Measurements from ENCODE around the gene RFPL3. TPM values are rescaled to one million over a fixed set of nuclear protein-coding genes. Genes with fewer than 3 reads are reported as not detected.
"Not testable (repeated sequence)": the region's sequence is repeated elsewhere in the genome, so short reads cannot be mapped to it uniquely, and the experiment has no call there.

The RFPL3 gene
- total RNA-seq, 1 donor, result not detected

DNA sequence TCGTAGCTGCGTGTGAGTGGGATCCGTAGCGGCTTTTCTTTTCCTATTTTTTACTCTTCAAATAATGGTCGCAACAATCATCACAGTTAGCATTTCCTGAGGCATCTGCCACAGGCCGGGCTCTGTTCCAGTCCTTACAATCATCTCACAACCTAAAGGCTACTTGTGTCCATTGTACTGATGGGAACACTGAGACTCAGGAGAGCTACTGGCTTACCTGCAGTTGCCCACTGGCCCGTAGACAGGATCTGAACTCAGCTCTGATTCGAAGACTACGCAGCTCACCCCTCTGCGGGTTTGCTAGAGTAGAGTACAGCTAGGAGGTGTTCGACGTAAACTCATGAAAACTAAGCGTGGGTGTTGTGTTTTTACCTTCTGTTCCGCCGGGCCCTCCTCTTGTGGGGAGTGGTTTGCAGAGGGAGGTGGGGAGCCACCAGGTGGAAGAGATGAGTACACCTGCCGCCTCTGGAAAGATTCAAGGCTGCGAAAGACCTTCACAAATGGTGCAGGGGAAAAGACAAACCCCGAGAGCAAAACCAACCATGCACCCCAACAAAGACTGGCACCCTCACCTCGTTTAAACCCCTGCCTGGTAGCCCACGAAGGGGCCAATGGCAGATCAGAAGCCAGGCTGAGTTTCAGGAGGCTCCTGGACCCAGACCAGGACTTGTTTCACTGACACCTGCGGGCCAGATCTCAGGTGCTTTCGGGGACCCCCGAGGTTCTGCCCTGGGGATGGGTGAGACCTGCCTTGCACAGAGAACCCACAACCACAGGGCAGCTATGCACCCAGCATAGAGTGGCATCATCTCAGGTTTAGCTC lies 18.3 kb upstream of the RFPL3 start:
- no peak overlapping the region for H3K4me3 ChIP-seq (ENCODE audit: low read depth, low read length)
- TF ChIP-seq, protein P1, sequence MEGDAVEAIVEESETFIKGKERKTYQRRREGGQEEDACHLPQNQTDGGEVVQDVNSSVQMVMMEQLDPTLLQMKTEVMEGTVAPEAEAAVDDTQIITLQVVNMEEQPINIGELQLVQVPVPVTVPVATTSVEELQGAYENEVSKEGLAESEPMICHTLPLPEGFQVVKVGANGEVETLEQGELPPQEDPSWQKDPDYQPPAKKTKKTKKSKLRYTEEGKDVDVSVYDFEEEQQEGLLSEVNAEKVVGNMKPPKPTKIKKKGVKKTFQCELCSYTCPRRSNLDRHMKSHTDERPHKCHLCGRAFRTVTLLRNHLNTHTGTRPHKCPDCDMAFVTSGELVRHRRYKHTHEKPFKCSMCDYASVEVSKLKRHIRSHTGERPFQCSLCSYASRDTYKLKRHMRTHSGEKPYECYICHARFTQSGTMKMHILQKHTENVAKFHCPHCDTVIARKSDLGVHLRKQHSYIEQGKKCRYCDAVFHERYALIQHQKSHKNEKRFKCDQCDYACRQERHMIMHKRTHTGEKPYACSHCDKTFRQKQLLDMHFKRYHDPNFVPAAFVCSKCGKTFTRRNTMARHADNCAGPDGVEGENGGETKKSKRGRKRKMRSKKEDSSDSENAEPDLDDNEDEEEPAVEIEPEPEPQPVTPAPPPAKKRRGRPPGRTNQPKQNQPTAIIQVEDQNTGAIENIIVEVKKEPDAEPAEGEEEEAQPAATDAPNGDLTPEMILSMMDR (IDR thresholded peaks at IDR 0.05; ENCODE audit: insufficient read depth, low read length), result no peak
- DNase-seq (ENCODE audit: low read depth), result no peak

DNA sequence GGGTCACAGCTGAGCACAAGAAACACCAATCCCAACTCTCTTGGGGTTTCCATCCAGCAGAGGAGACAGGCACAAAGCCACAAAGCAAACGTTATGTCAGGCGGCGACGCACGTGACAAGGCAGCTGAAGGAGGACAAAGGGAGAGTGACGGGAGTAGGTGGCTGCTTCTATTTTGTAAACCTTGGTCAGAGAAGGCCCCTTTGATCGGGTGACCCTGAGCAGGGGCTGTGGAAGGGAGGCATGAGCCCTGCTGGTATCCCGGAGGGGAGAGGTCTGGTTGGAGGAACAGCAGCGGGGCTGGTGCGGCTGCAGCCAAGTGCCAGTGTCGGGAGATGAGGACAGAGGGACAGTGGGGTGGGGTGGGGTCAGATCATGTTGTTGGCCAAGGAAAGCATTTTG lies 17.3 kb upstream of the RFPL3 start:
- TF ChIP-seq, protein P1 (IDR thresholded peaks at IDR 0.05; ENCODE audit: insufficient read depth, low read length), result no peak
- DNase-seq (ENCODE audit: low read depth), result no peak
- H3K4me3 ChIP-seq (ENCODE audit: low read depth, low read length), result no peak overlapping the region

DNA sequence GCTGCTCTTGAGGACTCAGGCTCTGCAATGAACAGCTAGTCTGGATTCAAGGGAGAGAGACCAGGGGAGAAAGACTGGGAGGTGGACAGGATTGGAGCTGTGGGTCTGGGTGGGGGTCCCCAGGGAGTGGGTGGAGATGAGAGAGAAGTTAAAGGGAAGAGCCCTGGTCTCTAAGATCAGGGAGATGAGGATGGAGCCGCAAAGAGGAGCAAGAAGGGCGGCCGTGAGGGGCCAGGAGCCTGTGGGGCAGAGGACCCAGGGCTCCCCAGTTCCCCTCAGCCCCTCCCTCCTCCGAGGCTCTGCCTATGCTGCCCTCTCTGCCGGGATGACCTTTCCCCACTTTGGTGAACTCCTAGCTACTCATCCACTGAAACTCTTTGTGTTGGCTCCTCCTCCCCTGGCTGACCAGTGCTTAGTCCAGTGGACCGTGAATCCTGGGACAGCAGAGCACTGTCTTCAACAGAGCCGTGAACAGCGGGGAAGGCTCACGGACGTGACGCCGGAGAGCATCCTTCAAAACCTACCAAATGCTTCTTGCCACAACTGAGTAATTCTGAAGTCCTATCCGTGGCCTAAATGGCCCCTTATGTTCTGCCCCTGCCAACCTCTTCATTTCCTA lies 16.4 kb upstream of the RFPL3 start:
- TF ChIP-seq, protein P1 (IDR thresholded peaks at IDR 0.05; ENCODE audit: insufficient read depth, low read length), result no peak
- DNase-seq (ENCODE audit: low read depth), result no peak
- H3K4me3 ChIP-seq (ENCODE audit: low read depth, low read length), result no peak overlapping the region

DNA sequence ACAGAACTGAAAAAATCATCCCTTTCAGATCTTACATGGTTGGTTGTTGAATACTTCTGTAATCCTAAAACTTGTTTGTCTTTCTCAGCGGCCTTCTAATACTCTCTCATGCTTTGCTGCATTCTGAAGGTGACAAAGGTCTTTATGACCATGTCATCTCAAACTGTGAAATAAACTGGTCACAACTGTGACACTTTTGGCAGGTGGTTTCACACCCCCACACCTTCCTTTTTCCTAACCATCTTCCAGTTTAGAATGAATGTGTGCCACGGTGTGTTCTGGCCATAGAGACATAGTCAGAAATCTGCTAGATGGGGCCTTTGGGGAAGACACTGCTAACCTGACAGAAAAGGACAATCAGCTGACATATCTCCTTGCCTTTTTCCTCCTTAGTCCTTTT lies 14.7 kb upstream of the RFPL3 start:
- no peak overlapping the region for H3K4me3 ChIP-seq (ENCODE audit: low read depth, low read length)
- no peak for DNase-seq (ENCODE audit: low read depth)
- TF ChIP-seq, protein P1 (IDR thresholded peaks at IDR 0.05; ENCODE audit: insufficient read depth, low read length), result no peak

DNA sequence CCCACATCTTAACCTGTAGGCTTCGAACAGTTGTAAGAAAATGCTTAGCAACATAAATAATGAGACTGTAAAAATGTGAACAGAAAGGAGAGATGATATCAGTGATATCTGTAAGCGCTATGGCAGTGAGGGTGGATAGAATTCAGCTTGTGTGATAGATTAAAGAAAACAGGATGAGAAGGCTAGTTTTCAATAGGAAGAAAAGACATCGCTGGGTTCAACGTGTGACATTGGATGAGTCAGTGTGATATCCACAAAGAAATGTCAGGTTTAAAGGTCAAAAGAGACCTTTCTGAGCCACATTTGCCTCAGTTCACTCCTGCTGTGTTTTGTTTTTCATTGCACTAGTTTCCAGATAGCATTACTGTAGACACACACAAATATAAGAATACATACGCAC lies 13.7 kb upstream of the RFPL3 start:
- TF ChIP-seq, protein P1 (IDR thresholded peaks at IDR 0.05; ENCODE audit: insufficient read depth, low read length), result no peak
- DNase-seq (ENCODE audit: low read depth), result no peak
- H3K4me3 ChIP-seq (ENCODE audit: low read depth, low read length), result no peak overlapping the region

DNA sequence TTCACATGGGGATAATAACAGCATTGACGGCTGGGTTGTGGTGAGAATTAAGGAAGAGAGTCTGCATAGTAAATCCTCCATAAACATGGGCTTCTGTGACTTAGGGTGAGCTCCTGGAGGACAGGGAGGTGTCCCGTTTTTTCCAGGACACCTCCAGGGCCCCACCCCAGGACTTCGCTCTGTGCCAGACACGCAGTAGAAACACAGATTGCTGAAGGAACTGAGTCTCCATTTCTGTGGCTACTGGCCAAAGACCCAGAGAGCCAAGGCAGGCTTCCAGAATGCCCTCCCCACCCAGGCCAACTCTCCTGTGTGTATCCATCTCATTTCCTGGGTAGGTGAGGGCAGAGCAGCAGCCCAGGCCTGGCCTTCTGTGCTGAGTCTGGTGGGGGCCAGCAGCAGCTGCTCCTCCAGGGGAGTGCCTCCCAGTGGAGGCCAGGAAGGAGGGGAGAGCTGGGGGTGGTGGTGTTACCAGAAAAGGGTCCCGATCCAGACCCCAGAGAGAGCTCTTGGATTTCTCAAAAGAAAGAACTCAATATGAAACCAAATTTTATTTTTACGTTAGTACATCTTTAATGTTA lies 9.5 kb upstream of the RFPL3 start:
- H3K4me3 ChIP-seq (ENCODE audit: low read depth, low read length), result no peak overlapping the region
- no peak for DNase-seq (ENCODE audit: low read depth)
- TF ChIP-seq, protein P1 (IDR thresholded peaks at IDR 0.05; ENCODE audit: insufficient read depth, low read length), result no peak

DNA sequence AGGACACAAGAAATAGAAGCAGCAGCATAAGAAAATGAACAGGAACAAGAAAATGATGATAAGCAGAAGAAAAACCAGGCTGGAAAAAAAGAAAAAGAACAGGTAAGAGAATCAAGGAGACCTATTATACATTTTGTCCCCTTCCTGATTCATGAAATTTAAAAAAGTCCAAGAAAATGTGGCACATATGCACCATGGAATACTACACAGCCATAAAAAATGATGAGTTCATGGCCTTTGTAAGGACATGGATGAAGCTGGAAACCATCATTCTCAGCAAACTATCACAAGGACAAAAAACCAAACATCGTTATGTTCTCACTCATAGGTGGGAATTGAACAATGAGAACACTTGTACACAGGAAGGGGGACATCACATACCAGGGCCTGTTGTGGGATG lies 5.8 kb upstream of the RFPL3 start:
- H3K4me3 ChIP-seq (ENCODE audit: low read depth, low read length); DNase-seq (ENCODE audit: low read depth): not testable (repeated sequence)

All from fibroblast of the aortic adventitia (primary cell).